Activated T-cell treated with anti-CD3 and anti-CD28 coated beads for 24 hours (primary cell): ENCODE results near the gene PDE5A.

ENCODE experiments used
- DNase-seq: peaks from one replicate; pipeline ENCODE4 v3.0.0-alpha.2; 2020; ENCODE audit warnings: low read depth

Gene PDE5A

DNA sequence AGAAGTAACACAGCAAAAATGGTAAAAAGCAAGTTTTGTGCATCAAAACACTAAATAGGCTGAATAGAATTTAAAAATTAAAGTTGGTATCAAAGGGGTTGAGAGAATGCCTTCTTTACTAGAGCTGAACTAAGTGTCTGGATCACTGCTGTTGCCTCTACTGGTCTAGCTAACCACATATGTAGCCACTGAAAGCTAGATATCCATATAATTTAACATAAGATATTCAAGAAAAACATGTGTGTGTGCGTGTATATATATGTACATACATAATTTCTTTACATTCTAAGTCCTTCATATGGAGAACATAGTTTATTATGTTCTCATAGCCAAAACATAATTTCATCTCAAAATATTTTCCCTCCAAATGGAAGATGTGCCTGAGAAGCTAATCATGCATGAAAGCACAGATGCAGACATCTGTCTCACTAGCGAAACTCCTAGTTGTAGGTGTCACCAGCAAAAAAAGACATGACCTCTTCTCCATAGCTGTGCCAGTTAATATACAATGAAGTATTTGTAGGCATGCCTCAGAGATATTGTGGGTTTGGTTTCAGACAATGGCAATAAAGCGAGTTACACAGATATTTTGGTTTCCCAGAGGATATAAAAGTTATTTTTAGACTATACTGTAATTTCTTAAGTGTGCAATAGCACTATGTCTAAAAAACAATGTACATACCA, 47.3 kb downstream of the PDE5A start:
- no peak for DNase-seq

DNA sequence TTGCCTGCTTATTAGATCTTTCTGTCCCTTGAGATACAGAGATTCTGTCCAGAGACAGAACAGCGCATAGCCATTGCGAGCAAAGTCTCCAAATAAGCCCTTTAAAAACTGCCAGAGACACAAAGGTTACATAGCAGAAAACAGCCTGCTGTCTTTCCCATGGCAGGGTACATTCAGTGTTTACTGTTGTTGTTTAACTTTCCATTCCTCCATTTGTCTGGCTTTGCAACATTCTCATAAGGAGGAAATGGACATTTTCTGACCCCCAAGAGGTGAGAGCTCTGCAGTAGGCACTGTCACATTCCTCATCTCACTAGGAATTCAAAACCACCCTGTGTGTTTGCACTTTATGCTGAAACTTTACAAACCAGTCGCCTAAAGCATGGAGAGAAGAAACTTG, 48.3 kb downstream of the PDE5A start:
- no peak for DNase-seq

DNA sequence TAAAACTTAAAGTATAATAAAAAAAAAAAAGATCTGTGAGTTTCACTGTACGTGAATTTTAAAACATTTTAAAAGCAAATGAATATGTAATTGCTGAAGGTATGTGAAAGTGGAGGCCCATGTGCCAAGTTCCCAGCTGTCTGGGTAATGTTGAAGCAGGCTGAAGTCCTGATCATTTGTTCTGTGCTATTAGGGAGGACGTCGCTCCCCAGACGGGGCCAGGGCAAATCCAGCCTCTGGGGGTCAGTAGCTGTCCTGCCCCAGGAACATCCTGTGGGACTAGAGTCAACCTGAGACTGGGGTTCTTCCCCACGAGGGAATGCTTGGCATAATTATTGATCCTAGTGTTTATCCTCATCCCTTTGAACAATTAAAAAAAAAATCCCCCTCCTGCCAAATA, 48.8 kb downstream of the PDE5A start:
- DNase-seq, result no peak

GRCh38 chr4:119570401-119570800, 58.2 kb downstream of the PDE5A start:
- no peak for DNase-seq

DNA sequence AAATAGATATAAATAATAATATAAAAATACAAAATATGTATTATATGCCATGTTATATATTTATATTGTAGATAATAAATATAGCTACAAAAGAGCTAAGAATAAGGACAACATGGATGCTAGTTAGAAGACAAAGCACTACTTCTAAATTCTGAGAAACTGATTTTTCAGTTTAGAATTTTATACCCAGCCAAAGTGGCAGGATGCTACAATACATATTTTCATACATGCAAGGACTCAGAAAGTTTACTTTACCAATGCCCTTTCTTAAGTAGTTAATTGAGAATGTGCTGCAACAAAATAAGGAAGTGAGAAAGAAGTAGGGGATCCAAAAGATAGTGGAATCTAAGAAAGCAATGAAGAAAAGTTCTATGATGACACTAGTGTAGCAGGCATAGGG, 64.5 kb downstream of the PDE5A start:
- DNase-seq, result no peak

- no peak for DNase-seq
Measured at GRCh38 chr4:119559044-119559647, 69.5 kb downstream of the PDE5A start.

- DNase-seq, result no peak
Measured at GRCh38 chr4:119550857-119551532, 77.6 kb downstream of the PDE5A start.

GRCh38 chr4:119549639-119550038, 79.0 kb downstream of the PDE5A start:
- DNase-seq, result no peak

DNA sequence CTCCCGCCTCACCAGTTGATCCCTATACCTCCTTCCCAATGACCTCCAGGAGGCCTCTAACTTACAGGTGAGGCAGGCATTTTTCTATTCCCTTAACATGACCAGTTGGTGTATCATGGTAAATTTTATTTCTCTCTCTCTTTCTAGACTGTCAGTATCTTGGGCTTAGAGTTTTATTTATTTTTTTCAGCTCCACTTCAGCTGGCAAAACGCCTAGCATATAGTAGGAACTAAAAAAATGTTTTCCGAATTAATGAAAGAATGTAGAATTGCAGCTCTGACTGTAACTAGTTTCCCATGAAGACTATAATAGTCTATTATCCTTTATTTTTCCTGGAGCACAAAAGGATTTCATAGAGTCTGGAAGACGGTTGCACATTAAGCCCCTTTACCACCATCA, 84.8 kb downstream of the PDE5A start:
- DNase-seq, result no peak

GRCh38 chr4:119543187-119543586, 85.4 kb downstream of the PDE5A start:
- DNase-seq, result no peak

- no peak for DNase-seq
Measured at GRCh38 chr4:119540249-119540648, 88.4 kb downstream of the PDE5A start.

- no peak for DNase-seq
Measured at GRCh38 chr4:119537586-119537985, 91.0 kb downstream of the PDE5A start.

DNA sequence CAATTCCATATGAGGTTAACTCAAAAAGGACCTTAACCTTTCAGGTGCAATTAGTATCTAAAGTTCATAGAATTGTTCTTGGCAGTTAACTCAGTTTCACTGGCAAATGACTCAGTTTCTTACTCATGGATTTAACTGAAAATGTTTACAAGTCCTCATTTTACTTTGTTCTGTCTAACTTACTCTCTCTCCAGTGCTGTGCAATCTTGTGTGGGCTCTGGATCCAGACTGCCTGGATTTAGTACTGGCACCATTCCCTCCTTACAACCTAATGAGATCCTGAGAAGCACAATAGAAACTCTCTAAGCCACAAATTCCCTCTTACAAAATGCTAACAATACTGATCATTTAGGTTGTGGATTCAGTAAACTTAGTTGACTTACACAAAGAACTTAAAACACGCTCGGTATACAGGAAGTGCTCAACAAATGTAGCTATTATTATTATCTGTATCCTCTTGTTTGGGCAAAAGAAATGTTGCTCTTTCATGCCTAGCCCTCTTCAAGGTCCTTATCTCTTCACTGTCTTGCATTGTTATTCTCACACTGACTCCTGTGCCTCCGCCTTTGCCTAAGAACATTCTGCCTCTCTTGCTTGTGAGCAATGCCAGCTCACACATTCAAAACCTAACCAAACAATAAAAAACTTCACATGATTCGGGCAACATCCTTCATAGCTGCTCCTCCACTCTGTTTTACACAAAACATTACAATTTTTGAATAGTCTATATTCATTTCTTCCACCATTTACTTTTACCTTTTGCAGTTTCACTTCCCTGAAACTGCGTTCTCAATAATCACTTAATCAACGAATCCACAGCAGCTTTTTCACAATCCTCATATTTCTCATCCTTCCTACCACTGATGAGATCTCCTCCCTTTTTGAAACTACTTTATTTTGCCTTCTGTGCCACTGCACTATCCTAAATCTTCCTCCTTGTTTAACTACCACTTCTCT, 91.8 kb downstream of the PDE5A start:
- no peak for DNase-seq

GRCh38 chr4:119532319-119532718, 96.3 kb downstream of the PDE5A start:
- DNase-seq, result no peak

DNA sequence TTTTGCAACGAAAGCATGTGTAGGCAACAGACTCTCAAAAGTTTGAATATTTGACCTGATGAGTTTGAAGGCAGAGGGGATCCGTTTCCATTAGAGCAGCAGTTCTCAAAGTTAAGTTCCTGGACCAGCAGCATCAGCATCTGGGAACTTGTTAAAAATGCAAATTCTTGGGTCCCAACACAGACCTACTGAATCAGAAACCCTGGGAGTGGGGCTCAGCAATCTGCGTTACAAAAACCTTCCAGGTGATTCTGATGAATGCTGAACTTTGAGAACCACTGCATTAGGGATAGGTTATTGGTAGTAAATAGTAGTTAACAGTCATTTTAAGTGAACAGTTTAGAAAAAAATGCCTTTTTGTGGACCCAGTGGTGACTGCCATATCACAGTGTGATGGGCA, 98.8 kb downstream of the PDE5A start:
- DNase-seq, result no peak

DNA sequence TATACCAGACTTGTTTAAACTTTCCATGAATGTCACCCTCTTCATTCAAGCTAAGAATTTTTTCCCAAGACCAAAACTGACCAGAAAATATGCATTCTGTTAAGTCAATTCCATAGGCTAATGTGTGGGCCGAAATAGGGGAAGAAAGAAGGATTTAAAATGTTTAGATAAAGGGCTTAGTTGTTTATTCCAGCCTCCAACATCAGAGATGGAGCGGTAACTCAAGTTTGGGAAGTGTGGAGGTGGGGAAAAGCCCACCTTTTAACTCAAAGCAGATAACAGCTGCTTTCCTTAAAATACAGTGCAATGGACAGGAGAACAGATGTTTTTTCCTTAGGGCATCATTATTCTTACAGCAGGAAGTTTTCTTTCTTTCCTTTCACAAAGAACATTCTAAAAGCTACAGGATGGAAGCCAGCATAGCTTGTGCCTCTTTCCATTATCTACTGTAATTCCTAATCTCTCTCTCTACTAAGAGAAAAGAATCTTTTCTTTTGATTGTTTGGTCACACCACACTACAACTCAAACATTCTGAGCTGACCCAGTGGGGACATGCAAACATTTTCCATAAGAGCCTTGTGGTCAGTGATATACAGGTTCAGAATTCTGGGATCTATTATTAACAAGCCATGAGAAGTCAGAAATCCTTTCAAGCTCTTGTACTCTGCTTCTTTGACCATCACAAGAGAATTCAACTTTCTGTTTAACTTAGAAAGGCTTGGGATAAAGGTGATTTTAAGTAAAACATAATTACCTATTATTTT, 101.6 kb downstream of the PDE5A start:
- DNase-seq, result no peak

- no peak for DNase-seq
Measured at GRCh38 chr4:119525771-119526712, 102.6 kb downstream of the PDE5A start.

DNA sequence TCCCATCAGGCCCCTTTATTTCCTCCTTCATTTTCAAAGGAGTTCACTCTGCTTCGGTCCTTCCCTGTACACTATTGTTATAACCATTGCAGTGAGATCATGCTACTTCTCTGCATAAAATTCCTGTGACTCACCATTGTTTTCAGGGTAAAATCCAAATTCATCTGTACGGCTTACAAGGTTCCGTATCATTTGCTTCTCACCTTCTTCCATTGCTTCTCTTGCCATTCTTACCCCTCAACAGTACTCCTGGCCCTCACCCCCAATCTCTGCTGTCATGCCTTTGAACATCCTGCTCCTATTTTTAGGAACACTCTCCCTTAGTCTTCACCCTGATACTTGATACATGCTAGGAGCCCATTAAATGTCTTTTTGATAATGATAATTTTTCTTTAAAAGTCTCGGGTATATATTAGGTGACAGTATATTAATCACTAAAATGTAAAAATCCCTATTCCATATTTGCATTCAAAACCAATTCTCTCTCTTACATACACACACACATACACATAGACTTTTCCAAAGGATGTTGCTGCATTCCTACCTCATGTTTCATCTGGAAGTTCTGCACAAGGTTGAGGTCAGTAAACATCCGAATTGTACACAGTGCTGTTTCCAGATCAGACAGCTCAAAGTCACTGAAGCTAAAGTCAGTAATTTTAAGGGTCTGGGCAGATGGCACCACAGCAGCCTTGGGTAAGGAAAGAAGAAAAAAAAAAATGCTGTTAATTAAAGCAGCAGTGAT, 103.4 kb downstream of the PDE5A start:
- DNase-seq, result no peak

- DNase-seq, result no peak
Measured at GRCh38 chr4:119523399-119523798, 105.2 kb downstream of the PDE5A start.

- DNase-seq, result no peak
Measured at GRCh38 chr4:119521268-119521667, 107.3 kb downstream of the PDE5A start.
